HPDE6-E6E7 (cell line): ENCODE results near the gene NMUR1.

Experiments
- DNase-seq: peaks from one replicate; pipeline ENCODE4 v3.0.0; 2011; ENCODE audit warnings: missing footprints; ENCODE audit errors: extremely low spot score

NMUR1 gene

DNA sequence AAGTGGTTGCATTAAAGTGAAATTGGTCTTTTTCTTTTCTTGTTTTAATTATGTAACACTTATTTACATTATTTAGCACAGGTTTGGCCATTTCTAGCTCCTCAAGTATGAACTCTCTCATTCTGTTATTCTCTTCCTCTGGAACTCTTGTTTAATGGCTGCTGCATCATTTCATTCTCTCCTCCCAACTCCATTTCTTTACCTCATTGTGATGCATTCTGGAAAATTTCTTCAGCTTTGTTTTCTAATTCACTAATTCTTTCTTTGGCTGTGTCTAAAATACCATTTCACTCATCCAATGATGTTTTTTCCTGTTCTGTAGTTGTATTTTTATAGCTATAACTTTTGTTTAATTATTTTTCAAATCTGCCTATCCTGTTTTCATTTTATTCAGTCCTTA is 22.5 kb upstream of the NMUR1 start:
- no peak for DNase-seq

DNA sequence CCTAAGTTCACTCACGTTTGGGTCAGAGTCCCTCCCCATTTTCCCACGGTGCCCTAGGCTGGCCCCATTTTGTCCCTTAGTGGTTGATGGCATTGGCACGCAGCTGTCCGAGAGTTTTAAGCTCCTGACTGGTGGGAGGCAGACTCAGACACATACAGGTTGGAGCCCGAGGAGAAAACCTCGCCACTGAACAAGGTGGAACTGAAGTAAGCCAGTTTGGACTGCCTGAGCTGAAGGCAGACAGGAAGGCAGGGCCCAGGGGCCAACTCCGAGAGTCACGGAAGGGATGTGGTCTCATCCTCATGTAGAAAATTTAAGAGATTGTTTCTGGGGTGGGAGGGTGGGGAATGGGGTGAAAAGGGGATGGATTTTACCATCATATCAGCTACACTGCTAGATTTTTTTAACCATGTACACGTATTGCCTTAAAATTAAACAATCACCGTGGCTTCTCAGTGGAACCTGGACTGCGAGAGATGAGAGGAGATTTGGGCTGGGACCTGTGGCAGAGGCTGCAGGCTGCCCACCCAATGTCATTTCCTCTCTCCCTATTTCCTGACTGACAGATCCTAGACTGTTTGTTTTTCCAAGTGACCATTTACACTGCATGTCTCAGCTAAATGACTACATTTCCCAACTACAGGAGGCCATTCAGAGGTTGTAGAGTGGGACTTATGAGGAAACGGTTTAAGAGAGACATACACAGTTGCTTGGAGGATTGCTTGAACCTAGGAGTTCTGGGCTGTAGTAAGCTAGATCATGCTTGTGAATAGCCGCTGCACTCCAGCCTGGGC is 19.4 kb upstream of the NMUR1 start:
- DNase-seq: no peak

DNA sequence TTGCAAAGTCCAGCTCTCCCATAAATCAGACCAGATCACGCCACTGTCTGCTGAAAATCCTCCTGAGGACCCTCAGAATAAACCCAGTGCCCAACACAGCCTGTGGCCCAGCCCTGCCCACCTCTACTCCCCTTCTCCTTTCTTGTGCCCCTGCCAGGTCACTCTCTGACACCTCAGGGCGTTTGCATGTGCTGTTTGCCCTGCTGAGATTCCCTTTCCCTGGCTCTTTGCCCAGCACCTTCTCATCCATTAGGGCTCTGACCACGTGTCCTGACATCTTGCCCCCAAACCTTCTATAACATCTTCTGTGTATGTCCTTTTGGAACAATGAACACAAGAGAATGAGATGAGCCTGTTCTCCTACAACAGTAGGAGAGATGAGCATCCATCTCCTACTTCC is 18.5 kb upstream of the NMUR1 start:
- DNase-seq: no peak

- DNase-seq: no peak
These were observed 17.3 kb upstream of the NMUR1 start for GRCh38 chr2:231547315-231548110.

GRCh38 chr2:231546014-231546715 is 15.9 kb upstream of the NMUR1 start:
- no peak for DNase-seq

- no peak for DNase-seq
These were observed 15.1 kb upstream of the NMUR1 start for GRCh38 chr2:231545105-231545902.

- no peak for DNase-seq
These were observed 11.9 kb upstream of the NMUR1 start for GRCh38 chr2:231542136-231542535.

DNA sequence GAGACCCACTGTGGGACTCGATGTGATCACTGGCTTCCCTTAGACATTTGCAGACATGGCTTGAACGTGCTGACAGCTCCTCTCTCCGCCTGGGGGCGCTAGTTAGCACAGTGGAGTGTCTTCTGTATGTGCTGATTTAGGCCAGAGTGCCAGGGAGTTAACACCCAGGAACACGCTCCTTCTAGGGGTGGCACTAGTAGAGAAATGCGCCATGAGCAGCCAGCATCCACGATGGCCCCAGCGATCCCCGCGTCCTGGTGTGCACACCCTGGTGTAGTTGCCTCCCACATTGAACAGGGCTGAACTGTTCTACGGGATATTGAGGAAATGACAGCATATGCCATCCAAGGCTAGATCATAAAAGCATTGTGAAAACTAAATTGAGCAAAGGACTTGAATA is 11.4 kb upstream of the NMUR1 start:
- DNase-seq: no peak

DNA sequence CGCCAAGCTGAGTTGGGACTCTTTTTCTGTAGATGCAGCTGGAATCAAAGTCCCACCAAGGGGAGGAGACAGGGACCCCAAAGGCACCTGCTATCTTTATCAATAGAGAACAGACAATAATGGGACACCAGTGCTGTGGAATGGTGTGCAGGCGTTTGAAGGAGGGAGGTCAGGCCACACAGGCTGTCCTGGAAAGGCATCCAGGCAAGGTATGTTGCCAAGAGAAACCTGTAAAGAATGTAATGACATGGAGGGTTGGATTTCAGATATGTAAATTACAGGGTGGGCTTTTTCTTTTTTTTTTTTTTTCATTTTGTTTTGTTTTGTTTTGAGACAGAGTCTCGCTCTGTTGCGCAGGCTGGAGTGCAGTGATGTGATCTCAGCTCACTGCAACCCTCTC is 9.7 kb upstream of the NMUR1 start:
- DNase-seq: no peak

DNA sequence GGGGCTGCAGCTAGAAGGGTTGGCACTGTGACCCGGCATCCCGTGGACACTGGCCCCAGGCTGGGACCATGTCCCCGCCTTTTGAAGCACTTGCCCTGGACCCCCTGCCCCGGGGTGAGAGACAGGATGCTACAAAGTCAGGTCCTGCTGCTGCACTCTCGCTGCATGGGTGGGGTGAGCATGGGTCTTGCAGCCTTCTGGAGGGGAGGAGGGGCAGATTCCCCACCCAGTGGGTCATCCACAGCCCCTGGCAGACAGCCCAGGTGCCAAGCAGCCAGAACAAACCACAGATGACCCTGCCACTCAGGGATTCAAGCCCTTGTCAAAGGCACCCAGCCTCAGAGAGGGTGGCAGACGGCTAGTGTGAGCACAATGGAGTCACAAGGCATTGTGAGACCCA is 5.7 kb upstream of the NMUR1 start:
- DNase-seq: no peak

DNA sequence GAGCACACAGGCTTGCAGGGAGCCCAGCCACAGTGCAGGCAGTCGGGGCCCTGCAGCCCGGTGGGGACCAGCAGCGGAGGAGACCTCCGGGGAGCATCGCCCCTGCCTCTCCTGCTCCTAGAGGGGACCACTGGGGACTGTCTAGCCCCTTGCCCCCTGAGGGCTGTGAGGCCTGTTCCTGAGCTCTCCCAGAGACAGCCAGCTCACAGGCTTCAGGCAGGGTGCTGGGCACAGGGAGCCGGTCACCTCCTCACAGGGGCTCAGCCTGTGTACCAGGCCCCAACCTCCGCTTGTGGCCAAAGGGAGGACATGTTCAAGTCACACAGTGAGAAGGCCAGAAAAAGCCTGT is 3.5 kb upstream of the NMUR1 start:
- DNase-seq: no peak

GRCh38 chr2:231533086-231533776 is 3.0 kb upstream of the NMUR1 start:
- DNase-seq: no peak

GRCh38 chr2:231532756-231533035 is 2.5 kb upstream of the NMUR1 start:
- DNase-seq: no peak

DNA sequence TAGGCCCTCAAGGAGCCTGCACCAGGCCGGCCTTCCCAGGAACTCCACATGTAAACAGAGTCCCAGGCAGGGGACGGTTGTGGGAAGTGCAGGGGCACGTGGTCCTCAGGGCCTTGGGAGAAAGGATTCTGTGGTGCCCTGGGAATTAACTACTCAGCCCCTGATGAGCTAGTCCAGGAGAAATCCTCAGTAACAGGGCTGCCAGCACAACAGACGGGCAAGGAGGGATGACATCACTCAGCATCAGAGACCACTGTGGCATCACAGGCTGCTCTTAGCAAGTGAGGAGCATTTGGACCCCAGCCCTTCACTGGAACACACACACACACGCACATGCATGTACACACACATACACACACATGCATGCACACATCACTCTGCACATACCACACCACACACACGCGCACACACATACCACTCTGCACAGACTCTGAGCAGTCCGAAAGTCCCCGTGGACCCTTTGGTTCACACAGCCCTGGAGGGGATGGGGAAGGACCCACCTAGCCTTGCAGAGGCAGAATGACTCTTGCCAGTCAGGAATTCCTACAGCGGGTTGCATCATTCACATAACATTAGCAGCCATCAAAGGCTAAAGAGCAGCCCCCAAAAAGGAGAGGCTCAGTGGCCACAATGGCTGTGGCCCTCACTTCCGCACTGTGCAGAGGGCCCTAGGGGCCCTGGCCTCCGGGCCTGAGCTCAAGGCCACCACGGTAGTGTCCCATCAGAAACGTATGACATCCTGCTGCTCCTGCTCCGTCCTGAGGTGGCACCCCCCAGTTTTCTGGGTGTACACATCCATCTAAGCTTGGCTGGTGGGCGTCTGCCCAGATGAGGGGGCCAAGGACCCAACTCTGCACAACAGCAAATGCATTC is 1.9 kb upstream of the NMUR1 start:
- DNase-seq: no peak

GRCh38 chr2:231531466-231531865 is 1.2 kb upstream of the NMUR1 start:
- no peak for DNase-seq

GRCh38 chr2:231528636-231529030 is 1.6 kb downstream of the NMUR1 start:
- no peak for DNase-seq

DNA sequence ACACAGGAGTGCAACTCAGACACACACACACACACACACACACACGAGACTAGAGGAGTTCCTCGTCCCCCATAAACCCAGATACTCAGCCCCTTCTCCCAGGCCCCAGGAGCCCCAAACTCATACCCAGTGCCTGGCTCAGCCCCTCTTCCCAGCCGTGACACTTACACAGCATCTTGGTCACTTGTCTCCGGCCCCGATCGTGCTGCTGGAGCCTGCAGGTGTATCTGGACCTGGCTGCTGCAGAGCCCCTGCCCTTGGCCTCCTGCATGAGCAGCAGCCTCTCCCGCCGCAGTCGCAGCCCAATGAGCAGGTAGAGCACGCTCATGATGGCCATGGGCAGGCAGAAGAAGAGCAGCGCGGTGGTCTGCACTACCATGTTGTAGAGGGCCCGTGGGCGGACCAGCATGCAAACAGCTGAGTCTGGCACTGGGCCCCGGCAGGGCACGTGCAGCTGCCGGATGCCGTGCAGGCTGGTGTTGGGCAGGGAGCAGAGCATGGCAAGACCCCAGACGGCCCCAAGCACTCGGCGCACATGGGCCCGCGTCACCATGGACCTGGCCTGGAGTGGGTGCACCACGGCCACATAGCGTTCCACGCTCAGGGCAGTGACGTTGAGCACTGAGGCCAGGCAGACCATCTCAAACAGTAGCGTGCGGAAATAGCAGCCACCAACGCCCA is 2.1 kb downstream of the NMUR1 start:
- no peak for DNase-seq

DNA sequence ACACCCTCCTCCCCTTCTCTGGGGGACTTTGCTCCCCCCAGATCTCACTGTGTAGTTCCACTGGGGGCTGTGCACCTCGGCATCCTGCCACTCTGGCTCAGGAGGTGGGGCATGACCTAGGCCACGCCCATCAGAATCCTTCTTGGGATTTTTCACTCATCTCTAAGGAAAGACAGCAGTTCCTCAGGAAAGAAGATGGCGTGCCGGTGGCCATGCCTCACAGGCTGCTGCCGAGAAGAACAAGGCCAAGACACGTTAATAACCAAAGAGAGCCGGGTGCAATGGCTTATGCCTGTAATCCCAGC is 3.2 kb downstream of the NMUR1 start:
- DNase-seq: no peak

DNA sequence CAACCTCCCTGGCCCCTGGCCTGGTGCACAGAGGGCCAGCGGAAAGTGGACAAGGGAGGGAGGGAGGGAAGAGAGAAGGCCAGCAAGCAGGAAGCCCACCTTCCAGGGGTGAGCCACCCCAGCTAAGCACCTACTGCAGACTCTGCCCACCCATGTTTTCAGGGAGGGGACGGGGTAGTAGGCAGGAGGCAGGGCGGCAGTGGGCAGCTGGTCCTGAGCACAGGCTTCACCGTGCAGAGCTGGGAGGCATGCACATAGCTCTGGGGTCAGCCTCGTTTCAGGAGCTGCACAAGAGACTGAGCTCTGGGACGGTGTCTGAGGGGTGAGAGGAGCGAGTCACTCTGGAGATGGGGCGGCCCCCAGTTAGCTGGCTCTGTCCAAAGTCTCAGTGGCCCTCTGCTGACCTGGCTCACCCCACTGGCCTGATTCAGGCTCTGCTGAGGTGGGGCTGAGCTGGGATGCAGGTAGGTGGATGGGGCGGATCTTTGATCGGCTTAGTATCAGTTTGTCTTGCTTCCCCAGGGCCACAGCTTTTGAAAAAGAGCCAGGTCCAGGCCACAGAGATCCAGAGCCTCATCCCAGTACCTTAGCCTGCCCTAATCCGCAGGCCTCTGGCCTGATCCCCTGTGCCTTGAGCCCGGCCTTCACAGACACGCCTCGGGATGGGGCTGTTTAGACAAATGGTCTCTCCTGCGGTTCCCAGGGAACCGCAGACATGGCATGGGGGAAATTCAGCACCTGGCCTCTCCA is 3.7 kb downstream of the NMUR1 start:
- no peak for DNase-seq
